ENCODE measurements around the gene INTS11.
"Not testable (repeated sequence)": the region's sequence is repeated elsewhere in the genome, so short reads cannot be mapped to it uniquely, and the experiment has no call there.

Gene INTS11

DNA sequence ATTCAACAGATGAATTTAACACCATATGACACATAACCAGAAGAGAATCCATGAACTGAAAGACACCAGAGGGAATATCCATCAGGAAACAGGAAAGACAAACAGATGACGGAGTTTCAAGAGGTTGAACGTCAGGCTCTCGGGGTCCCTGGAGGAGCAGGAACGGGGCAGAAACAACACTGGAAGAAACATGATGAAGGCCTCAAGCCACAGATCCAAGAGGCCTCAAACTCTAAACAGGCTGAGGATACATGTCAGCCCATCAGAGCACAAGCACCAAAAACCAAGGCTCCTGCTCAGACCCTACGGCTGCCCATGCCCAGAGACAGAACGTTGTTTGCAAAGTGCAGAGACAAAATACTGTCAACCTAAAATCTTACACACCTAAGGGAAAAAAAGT, 7.0 kb downstream of the INTS11 start:
- TF ChIP-seq ISL1 (CRISPR knock-in tag; IDR thresholded peaks at IDR 0.05) (no peak), CSDC2 (CRISPR knock-in tag; IDR thresholded peaks at IDR 0.05) (no peak), ARNTL (CRISPR knock-in tag; IDR thresholded peaks at IDR 0.05; ENCODE audit: borderline replicate concordance, low read depth) (no peak), RARB (CRISPR knock-in tag; IDR thresholded peaks at IDR 0.05) (no peak), ZNF565 (CRISPR knock-in tag; conservative IDR thresholded peaks at IDR 0.05; ENCODE audit: low read depth) (no peak), ESRRG (CRISPR knock-in tag; IDR thresholded peaks at IDR 0.05) (no peak), ZFP3 (CRISPR knock-in tag; IDR thresholded peaks at IDR 0.05) (no peak), TOX (CRISPR knock-in tag; IDR thresholded peaks at IDR 0.05; ENCODE audit: borderline replicate concordance) (no peak), GLIS3 (CRISPR knock-in tag; IDR thresholded peaks at IDR 0.05) (no peak), BACH2 (CRISPR knock-in tag; IDR thresholded peaks at IDR 0.05; ENCODE audit: borderline replicate concordance) (no peak), SNAI2 (CRISPR knock-in tag; IDR thresholded peaks at IDR 0.05) (no peak), ZNF8 (CRISPR knock-in tag; IDR thresholded peaks at IDR 0.05) (no peak), ZNF70 (CRISPR knock-in tag; IDR thresholded peaks at IDR 0.05) (no peak), ZC3H10 (CRISPR knock-in tag; IDR thresholded peaks at IDR 0.05) (no peak)
- TF ChIP-seq, protein P1, sequence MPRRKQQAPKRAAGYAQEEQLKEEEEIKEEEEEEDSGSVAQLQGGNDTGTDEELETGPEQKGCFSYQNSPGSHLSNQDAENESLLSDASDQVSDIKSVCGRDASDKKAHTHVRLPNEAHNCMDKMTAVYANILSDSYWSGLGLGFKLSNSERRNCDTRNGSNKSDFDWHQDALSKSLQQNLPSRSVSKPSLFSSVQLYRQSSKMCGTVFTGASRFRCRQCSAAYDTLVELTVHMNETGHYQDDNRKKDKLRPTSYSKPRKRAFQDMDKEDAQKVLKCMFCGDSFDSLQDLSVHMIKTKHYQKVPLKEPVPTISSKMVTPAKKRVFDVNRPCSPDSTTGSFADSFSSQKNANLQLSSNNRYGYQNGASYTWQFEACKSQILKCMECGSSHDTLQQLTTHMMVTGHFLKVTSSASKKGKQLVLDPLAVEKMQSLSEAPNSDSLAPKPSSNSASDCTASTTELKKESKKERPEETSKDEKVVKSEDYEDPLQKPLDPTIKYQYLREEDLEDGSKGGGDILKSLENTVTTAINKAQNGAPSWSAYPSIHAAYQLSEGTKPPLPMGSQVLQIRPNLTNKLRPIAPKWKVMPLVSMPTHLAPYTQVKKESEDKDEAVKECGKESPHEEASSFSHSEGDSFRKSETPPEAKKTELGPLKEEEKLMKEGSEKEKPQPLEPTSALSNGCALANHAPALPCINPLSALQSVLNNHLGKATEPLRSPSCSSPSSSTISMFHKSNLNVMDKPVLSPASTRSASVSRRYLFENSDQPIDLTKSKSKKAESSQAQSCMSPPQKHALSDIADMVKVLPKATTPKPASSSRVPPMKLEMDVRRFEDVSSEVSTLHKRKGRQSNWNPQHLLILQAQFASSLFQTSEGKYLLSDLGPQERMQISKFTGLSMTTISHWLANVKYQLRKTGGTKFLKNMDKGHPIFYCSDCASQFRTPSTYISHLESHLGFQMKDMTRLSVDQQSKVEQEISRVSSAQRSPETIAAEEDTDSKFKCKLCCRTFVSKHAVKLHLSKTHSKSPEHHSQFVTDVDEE (CRISPR knock-in tag; IDR thresholded peaks at IDR 0.05), result no peak
- TF ChIP-seq, protein P2, sequence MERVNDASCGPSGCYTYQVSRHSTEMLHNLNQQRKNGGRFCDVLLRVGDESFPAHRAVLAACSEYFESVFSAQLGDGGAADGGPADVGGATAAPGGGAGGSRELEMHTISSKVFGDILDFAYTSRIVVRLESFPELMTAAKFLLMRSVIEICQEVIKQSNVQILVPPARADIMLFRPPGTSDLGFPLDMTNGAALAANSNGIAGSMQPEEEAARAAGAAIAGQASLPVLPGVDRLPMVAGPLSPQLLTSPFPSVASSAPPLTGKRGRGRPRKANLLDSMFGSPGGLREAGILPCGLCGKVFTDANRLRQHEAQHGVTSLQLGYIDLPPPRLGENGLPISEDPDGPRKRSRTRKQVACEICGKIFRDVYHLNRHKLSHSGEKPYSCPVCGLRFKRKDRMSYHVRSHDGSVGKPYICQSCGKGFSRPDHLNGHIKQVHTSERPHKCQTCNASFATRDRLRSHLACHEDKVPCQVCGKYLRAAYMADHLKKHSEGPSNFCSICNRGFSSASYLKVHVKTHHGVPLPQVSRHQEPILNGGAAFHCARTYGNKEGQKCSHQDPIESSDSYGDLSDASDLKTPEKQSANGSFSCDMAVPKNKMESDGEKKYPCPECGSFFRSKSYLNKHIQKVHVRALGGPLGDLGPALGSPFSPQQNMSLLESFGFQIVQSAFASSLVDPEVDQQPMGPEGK (CRISPR knock-in tag; IDR thresholded peaks at IDR 0.05; ENCODE audit: borderline replicate concordance), result no peak
- TF ChIP-seq, protein P3, sequence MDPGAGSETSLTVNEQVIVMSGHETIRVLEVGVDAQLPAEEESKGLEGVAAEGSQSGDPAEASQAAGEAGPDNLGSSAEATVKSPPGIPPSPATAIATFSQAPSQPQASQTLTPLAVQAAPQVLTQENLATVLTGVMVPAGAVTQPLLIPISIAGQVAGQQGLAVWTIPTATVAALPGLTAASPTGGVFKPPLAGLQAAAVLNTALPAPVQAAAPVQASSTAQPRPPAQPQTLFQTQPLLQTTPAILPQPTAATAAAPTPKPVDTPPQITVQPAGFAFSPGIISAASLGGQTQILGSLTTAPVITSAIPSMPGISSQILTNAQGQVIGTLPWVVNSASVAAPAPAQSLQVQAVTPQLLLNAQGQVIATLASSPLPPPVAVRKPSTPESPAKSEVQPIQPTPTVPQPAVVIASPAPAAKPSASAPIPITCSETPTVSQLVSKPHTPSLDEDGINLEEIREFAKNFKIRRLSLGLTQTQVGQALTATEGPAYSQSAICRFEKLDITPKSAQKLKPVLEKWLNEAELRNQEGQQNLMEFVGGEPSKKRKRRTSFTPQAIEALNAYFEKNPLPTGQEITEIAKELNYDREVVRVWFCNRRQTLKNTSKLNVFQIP (CRISPR knock-in tag; IDR thresholded peaks at IDR 0.05; ENCODE audit: borderline replicate concordance, low read depth), result no peak
- TF ChIP-seq, protein P4, sequence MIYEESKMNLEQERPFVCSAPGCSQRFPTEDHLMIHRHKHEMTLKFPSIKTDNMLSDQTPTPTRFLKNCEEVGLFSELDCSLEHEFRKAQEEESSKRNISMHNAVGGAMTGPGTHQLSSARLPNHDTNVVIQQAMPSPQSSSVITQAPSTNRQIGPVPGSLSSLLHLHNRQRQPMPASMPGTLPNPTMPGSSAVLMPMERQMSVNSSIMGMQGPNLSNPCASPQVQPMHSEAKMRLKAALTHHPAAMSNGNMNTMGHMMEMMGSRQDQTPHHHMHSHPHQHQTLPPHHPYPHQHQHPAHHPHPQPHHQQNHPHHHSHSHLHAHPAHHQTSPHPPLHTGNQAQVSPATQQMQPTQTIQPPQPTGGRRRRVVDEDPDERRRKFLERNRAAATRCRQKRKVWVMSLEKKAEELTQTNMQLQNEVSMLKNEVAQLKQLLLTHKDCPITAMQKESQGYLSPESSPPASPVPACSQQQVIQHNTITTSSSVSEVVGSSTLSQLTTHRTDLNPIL (CRISPR knock-in tag; IDR thresholded peaks at IDR 0.05; ENCODE audit: low read depth), result no peak
- ATAC-seq, result no peak

DNA sequence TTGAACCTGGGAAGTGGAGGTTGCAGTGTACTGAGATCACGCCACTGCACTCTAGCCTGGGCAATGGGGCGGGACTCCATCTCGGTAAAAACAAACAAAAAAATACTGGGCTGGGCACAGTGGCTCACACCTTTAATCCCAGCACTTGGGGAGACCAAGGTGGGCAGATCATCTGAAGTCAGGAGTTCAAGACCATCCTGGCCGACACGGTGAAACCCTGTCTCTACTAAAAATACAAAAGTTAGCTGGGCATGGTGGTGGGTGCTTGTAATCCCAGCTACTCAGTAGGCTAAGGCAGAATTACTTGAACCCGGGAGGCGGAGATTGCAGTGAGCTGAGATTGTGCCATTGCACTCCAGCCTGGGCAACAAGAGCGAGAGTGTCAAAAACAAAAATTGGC, 8.3 kb downstream of the INTS11 start:
- ATAC-seq, result not testable (repeated sequence)

DNA sequence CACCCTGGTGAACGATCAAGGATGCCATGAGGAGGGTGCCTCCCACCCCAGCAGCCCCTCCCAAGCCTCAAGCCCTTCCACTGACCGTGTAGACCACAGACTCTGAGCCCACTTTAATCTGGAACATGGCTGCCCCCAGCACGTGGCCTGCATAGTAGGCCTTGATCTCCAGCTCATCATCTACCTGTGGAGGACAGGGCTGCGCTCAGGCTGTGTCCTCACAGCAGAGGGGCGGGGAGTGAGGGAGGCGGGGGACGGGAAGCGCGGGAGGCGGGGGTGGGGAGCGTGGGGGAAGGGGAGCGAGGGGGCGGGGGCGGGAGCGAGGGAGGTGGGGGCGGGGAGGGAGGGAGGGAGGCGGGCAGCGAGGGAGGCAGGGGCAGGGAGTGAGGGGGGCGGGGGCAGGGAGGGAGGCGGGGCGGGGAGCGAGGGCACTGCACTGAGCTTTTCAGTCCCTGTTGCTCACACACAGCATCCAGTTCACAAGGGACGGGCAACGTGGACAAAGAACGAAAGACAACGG, 9.0 kb downstream of the INTS11 start:
- TF ChIP-seq ISL1 (CRISPR knock-in tag; IDR thresholded peaks at IDR 0.05) (no peak), OSR1 (CRISPR knock-in tag; IDR thresholded peaks at IDR 0.05) (no peak), BACH2 (CRISPR knock-in tag; IDR thresholded peaks at IDR 0.05; ENCODE audit: borderline replicate concordance) (no peak)
- TF ChIP-seq, protein P5, sequence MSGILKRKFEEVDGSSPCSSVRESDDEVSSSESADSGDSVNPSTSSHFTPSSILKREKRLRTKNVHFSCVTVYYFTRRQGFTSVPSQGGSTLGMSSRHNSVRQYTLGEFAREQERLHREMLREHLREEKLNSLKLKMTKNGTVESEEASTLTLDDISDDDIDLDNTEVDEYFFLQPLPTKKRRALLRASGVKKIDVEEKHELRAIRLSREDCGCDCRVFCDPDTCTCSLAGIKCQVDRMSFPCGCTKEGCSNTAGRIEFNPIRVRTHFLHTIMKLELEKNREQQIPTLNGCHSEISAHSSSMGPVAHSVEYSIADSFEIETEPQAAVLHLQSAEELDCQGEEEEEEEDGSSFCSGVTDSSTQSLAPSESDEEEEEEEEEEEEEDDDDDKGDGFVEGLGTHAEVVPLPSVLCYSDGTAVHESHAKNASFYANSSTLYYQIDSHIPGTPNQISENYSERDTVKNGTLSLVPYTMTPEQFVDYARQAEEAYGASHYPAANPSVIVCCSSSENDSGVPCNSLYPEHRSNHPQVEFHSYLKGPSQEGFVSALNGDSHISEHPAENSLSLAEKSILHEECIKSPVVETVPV (CRISPR knock-in tag; IDR thresholded peaks at IDR 0.05), result no peak
- no peak for ATAC-seq
